ENCODE measurements around the gene CCDC88C. TPM values are rescaled to one million over a fixed set of nuclear protein-coding genes. Genes with fewer than 3 reads are reported as not detected.

CCDC88C gene
- total RNA-seq, 1 donor from 2014 or later, result 2.8 TPM

DNA sequence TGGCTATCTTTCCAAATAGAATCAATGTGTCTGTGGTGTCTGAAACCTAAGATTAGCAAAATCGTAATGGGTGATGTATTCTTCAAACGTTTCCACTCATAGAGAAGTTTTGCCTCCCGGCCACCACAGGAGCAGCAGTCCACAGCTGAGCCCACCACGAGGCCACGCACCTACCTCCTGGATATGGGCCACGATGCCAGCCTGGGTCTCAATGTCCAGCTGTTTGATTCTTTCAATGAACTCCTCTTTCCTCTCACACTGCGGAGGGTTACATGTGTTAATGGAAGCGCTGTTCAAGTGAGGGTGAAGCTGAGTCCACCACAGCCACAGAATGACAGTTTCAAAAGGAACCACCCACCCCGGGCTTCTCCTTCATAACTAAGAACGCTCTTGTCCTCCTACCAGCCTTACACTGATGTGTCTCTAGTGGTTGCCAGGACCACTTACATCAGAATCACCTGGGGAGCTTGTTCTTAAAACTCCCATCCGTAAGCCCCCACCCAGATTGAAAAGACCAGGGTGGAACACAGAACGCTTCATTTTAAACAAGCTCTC, 75.3 kb downstream of the CCDC88C start:
- H3K36me3 ChIP-seq, result no peaks in the 10 kb centered on the region
- H3K4me3 ChIP-seq, result no peak overlapping the region
- TF ChIP-seq, protein P1, sequence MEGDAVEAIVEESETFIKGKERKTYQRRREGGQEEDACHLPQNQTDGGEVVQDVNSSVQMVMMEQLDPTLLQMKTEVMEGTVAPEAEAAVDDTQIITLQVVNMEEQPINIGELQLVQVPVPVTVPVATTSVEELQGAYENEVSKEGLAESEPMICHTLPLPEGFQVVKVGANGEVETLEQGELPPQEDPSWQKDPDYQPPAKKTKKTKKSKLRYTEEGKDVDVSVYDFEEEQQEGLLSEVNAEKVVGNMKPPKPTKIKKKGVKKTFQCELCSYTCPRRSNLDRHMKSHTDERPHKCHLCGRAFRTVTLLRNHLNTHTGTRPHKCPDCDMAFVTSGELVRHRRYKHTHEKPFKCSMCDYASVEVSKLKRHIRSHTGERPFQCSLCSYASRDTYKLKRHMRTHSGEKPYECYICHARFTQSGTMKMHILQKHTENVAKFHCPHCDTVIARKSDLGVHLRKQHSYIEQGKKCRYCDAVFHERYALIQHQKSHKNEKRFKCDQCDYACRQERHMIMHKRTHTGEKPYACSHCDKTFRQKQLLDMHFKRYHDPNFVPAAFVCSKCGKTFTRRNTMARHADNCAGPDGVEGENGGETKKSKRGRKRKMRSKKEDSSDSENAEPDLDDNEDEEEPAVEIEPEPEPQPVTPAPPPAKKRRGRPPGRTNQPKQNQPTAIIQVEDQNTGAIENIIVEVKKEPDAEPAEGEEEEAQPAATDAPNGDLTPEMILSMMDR (IDR thresholded peaks at IDR 0.05; ENCODE audit: borderline replicate concordance), result no peak
- DNase-seq, result no peak
- peaks cover 11% of the 10 kb centered on the region for H3K27me3 ChIP-seq (ENCODE audit: low read depth)
- intact Hi-C loops (cut with micrococcal nuclease), result no loop called here
- H3K9me3 ChIP-seq (replicated peaks), result no peaks in the 10 kb centered on the region
- H3K4me1 ChIP-seq, result no peaks in the 10 kb centered on the region
- no peak overlapping the region for H3K27ac ChIP-seq (replicated peaks)

- intact Hi-C loops (cut with micrococcal nuclease), result no loop called here
- TF ChIP-seq, protein P1 (IDR thresholded peaks at IDR 0.05; ENCODE audit: borderline replicate concordance), result no peak
- H3K9me3 ChIP-seq (replicated peaks), result no peaks in the 10 kb centered on the region
- no peaks in the 10 kb centered on the region for H3K4me1 ChIP-seq
- no peak overlapping the region for H3K4me3 ChIP-seq
- peaks cover 14% of the 10 kb centered on the region for H3K27me3 ChIP-seq (ENCODE audit: low read depth)
- H3K27ac ChIP-seq (replicated peaks), result no peak overlapping the region
- no peaks in the 10 kb centered on the region for H3K36me3 ChIP-seq
- no peak for DNase-seq
Measured at GRCh38 chr14:91341751-91342154, 75.9 kb downstream of the CCDC88C start.

DNA sequence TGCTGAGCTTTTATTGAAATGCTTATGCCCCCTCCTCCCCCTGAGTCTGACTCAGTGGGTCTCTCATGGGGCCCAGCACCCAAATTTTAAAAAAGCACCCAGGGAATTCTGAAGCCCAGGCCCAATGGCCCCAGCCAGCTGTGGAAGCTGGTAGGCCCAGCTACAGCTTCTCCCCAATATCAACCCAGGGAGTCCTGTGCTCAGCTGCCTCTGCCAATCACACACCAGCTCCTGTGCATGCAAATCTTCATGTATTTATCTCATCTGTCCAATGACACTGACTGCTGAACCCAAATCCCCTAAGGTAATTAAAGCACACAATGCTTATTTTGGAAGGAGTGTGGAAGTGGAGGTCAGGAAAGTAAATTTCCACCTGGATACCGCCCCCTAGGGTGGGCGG, 76.3 kb downstream of the CCDC88C start:
- Histone ChIP-seq H3K27ac (replicated peaks) (no peak overlapping the region), H3K27me3 (ENCODE audit: low read depth) (peaks cover 17% of the 10 kb centered on the region), H3K36me3 (no peaks in the 10 kb centered on the region), H3K9me3 (replicated peaks) (no peaks in the 10 kb centered on the region), H3K4me1 (no peaks in the 10 kb centered on the region), H3K4me3 (no peak overlapping the region)
- intact Hi-C loops (cut with micrococcal nuclease), result no loop called here
- TF ChIP-seq, protein P1 (IDR thresholded peaks at IDR 0.05; ENCODE audit: borderline replicate concordance), result no peak
- no peak for DNase-seq

- H3K4me3 ChIP-seq, result no peak overlapping the region
- TF ChIP-seq, protein P1 (IDR thresholded peaks at IDR 0.05; ENCODE audit: borderline replicate concordance), result no peak
- H3K27ac ChIP-seq (replicated peaks), result no peak overlapping the region
- peaks cover 30% of the 10 kb centered on the region for H3K27me3 ChIP-seq (ENCODE audit: low read depth)
- no peaks in the 10 kb centered on the region for H3K4me1 ChIP-seq
- H3K9me3 ChIP-seq (replicated peaks), result no peaks in the 10 kb centered on the region
- H3K36me3 ChIP-seq, result no peaks in the 10 kb centered on the region
- no peak for DNase-seq
- intact Hi-C loops (cut with micrococcal nuclease), result no loop called here
Measured at GRCh38 chr14:91339671-91340369, 77.8 kb downstream of the CCDC88C start.

GRCh38 chr14:91339076-91339475, 78.5 kb downstream of the CCDC88C start:
- Histone ChIP-seq H3K27ac (replicated peaks) (no peak overlapping the region), H3K27me3 (ENCODE audit: low read depth) (peaks cover 38% of the 10 kb centered on the region), H3K4me1 (no peaks in the 10 kb centered on the region), H3K4me3 (no peak overlapping the region), H3K9me3 (replicated peaks) (no peaks in the 10 kb centered on the region), H3K36me3 (no peaks in the 10 kb centered on the region)
- DNase-seq, result no peak
- TF ChIP-seq, protein P1 (IDR thresholded peaks at IDR 0.05; ENCODE audit: borderline replicate concordance), result no peak
- intact Hi-C loops (cut with micrococcal nuclease), result no loop called here

Data from left ventricle myocardium inferior (tissue), 1 donor.